ENCODE data around the gene PPP1R26.
"Not testable (repeated sequence)": the region's sequence is repeated elsewhere in the genome, so short reads cannot be mapped to it uniquely, and the experiment has no call there.

PPP1R26 gene

GRCh38 chr9:135523521-135524129 is 44.0 kb downstream of the PPP1R26 start:
- DNase-seq = no peak

- DNase-seq = no peak
These were observed 44.7 kb downstream of the PPP1R26 start for GRCh38 chr9:135524130-135524861.

GRCh38 chr9:135525241-135526088 is 45.9 kb downstream of the PPP1R26 start:
- no peak for DNase-seq

GRCh38 chr9:135526089-135526729 is 46.6 kb downstream of the PPP1R26 start:
- DNase-seq = no peak

GRCh38 chr9:135526730-135527571 is 47.4 kb downstream of the PPP1R26 start:
- DNase-seq = no peak

GRCh38 chr9:135528842-135529435 is 49.4 kb downstream of the PPP1R26 start:
- DNase-seq = not testable (repeated sequence)

GRCh38 chr9:135530146-135530545 is 50.6 kb downstream of the PPP1R26 start:
- DNase-seq = no peak

GRCh38 chr9:135531096-135531495 is 51.5 kb downstream of the PPP1R26 start:
- no peak for DNase-seq

- DNase-seq = no peak
These were observed 53.5 kb downstream of the PPP1R26 start for GRCh38 chr9:135533113-135533512.

- DNase-seq = no peak
These were observed 54.1 kb downstream of the PPP1R26 start for GRCh38 chr9:135533674-135534073.

GRCh38 chr9:135534192-135534711 is 54.7 kb downstream of the PPP1R26 start:
- DNase-seq = not testable (repeated sequence)

- DNase-seq = not testable (repeated sequence)
These were observed 55.2 kb downstream of the PPP1R26 start for GRCh38 chr9:135534826-135535225.

- DNase-seq = not testable (repeated sequence)
These were observed 56.0 kb downstream of the PPP1R26 start for GRCh38 chr9:135535631-135536030.

GRCh38 chr9:135536216-135536615 is 56.6 kb downstream of the PPP1R26 start:
- DNase-seq = no peak

All from activated naive CD4-positive, alpha-beta T cell treated with Interleukin-2 at 50 U/mL for 16 hours (primary cell).